GM12891 (cell line): ENCODE results near the gene CDK15.

Source experiments
- DNase-seq: peaks from one replicate; pipeline ENCODE4 v3.0.0; 2011; ENCODE audit warnings: low spot score; ENCODE audit not compliant: insufficient read length
- FAIRE-seq: peaks from 2 replicates; lab custom pipeline; 2011; peaks lifted over from hg19 to GRCh38; lab: Jason Lieb, UNC
- PAX5 ChIP-seq: IDR thresholded peaks from 2 replicates; pipeline ENCODE4 v1.6.1; 2011; ENCODE audit warnings: low read length, moderate library complexity, mild to moderate bottlenecking; ENCODE audit not compliant: insufficient read depth, severe bottlenecking
- POLR2A ChIP-seq: IDR thresholded peaks from 2 replicates; pipeline ENCODE4 v1.6.1; 2011; ENCODE audit warnings: low read depth, low read length, control low read depth
- POLR2AphosphoS5 ChIP-seq: IDR thresholded peaks from 2 replicates; pipeline ENCODE4 v1.6.1; 2011; ENCODE audit warnings: low read depth, low read length, control low read depth
- POU2F2 ChIP-seq: IDR thresholded peaks from 2 replicates; pipeline ENCODE4 v1.6.1; 2011; ENCODE audit warnings: low read depth, mild to moderate bottlenecking, control low read depth, low read length, moderate library complexity
- SPI1 ChIP-seq: IDR thresholded peaks from 2 replicates; pipeline ENCODE4 v1.6.1; 2011; ENCODE audit warnings: low read depth, low read length, control low read depth
- TAF1 ChIP-seq: IDR thresholded peaks from 2 replicates; pipeline ENCODE4 v1.6.1; 2011; ENCODE audit warnings: low read depth, low read length, control low read depth

CDK15 gene

GRCh38 chr2:201774546-201774945 is 31.8 kb upstream of the CDK15 start:
- DNase-seq (no peak), FAIRE-seq (no peak)

GRCh38 chr2:201775326-201775725 is 31.0 kb upstream of the CDK15 start:
- DNase-seq, result no peak
- FAIRE-seq, result no peak
- no peak for TF ChIP-seq PAX5
- no peak for TF ChIP-seq POU2F2
- TF ChIP-seq SPI1, result no peak
- TF ChIP-seq POLR2AphosphoS5, result no peak
- TF ChIP-seq POLR2A, result no peak
- no peak for TF ChIP-seq TAF1

More at GRCh38 chr2:201774546-201774945, 31.8 kb upstream of the CDK15 start:
- no peak for TF ChIP-seq TAF1
- no peak for TF ChIP-seq PAX5
- TF ChIP-seq SPI1, result no peak
- no peak for TF ChIP-seq POLR2AphosphoS5
- TF ChIP-seq POLR2A, result no peak
- TF ChIP-seq POU2F2, result no peak

GRCh38 chr2:201777043-201777442 is 29.3 kb upstream of the CDK15 start:
- FAIRE-seq (no peak), DNase-seq (no peak)
- TF ChIP-seq POLR2A (no peak), POLR2AphosphoS5 (no peak), TAF1 (no peak), POU2F2 (no peak), SPI1 (no peak), PAX5 (no peak)

- TF ChIP-seq SPI1, result no peak
- no peak for TF ChIP-seq PAX5
- TF ChIP-seq TAF1, result no peak
- TF ChIP-seq POU2F2, result no peak
- no peak for TF ChIP-seq POLR2AphosphoS5
- no peak for TF ChIP-seq POLR2A
- no peak for DNase-seq
- FAIRE-seq, result no peak
Measured at GRCh38 chr2:201777869-201778268, 28.5 kb upstream of the CDK15 start.

GRCh38 chr2:201779901-201780673 is 26.2 kb upstream of the CDK15 start:
- DNase-seq (no peak), FAIRE-seq (no peak)

GRCh38 chr2:201780674-201781493 is 25.5 kb upstream of the CDK15 start, which contains the start of gene ALS2:
TSS of gene ALS2 (minus strand) at chr2:201780933. CDS start at chr2:201768885, 12,048 bp downstream.
- DNase-seq (peak; percentile 76), FAIRE-seq (peak; percentile 97)
- TF ChIP-seq POU2F2 (0 out of 2 replicates have a peak, but pooled peaks have one; percentile 49), TAF1 (0 out of 2 replicates have a peak, but pooled peaks have one; percentile 41), PAX5 (no peak), SPI1 (no peak), POLR2A (0 out of 2 replicates have a peak, but pooled peaks have one; percentile 49)

More at GRCh38 chr2:201779901-201780673, 26.2 kb upstream of the CDK15 start:
- no peak for TF ChIP-seq POU2F2
- TF ChIP-seq PAX5, result no peak
- no peak for TF ChIP-seq POLR2A
- TF ChIP-seq SPI1, result no peak
- TF ChIP-seq POLR2AphosphoS5, result no peak
- TF ChIP-seq TAF1, result no peak

- DNase-seq (peak; percentile 10), FAIRE-seq (peak; percentile 85)
- TF ChIP-seq TAF1, result no peak
- TF ChIP-seq SPI1, result no peak
- no peak for TF ChIP-seq POLR2AphosphoS5
- TF ChIP-seq PAX5, result no peak
- TF ChIP-seq POLR2A, result no peak
- no peak for TF ChIP-seq POU2F2
Measured at GRCh38 chr2:201781557-201782051, 24.7 kb upstream of the CDK15 start.

GRCh38 chr2:201784563-201784962 is 21.8 kb upstream of the CDK15 start:
- no peak for TF ChIP-seq POU2F2
- no peak for TF ChIP-seq POLR2AphosphoS5
- no peak for TF ChIP-seq PAX5
- no peak for TF ChIP-seq POLR2A
- TF ChIP-seq TAF1, result no peak
- no peak for TF ChIP-seq SPI1
- DNase-seq (no peak), FAIRE-seq (no peak)

GRCh38 chr2:201785135-201785534 is 21.2 kb upstream of the CDK15 start:
- TF ChIP-seq POLR2A, result no peak
- TF ChIP-seq POLR2AphosphoS5, result no peak
- no peak for TF ChIP-seq PAX5
- TF ChIP-seq POU2F2, result no peak
- TF ChIP-seq TAF1, result no peak
- TF ChIP-seq SPI1, result no peak
- DNase-seq, result no peak
- no peak for FAIRE-seq

GRCh38 chr2:201786471-201786870 is 19.9 kb upstream of the CDK15 start:
- DNase-seq, result no peak
- TF ChIP-seq POU2F2, result no peak
- TF ChIP-seq SPI1, result no peak
- TF ChIP-seq TAF1, result no peak
- TF ChIP-seq POLR2A, result no peak
- no peak for TF ChIP-seq PAX5
- TF ChIP-seq POLR2AphosphoS5, result no peak
- FAIRE-seq, result no peak
